Daoy (cell line): ENCODE measurements around the gene C2CD4C. TPM values are rescaled to one million over a fixed set of nuclear protein-coding genes. Genes with fewer than 3 reads are reported as not detected.
"Not testable (repeated sequence)": the region's sequence is repeated elsewhere in the genome, so short reads cannot be mapped to it uniquely, and the experiment has no call there.

Experiments used
- DNase-seq: peaks from one replicate; pipeline ENCODE4 v3.0.0-alpha.2; 2015; ENCODE audit warnings: low read depth
- total RNA-seq: library from RNA; depleted of rRNA; stranded (reverse); fragments of >200 nt; shearing (Covaris generic); gene quantifications from 2 replicates; pipeline ENCODE4 v1.2.3, GENCODE V29; 2014; rRNA removed

C2CD4C gene
- total RNA-seq, 1 experiment from 2014 or later, result not detected

DNA sequence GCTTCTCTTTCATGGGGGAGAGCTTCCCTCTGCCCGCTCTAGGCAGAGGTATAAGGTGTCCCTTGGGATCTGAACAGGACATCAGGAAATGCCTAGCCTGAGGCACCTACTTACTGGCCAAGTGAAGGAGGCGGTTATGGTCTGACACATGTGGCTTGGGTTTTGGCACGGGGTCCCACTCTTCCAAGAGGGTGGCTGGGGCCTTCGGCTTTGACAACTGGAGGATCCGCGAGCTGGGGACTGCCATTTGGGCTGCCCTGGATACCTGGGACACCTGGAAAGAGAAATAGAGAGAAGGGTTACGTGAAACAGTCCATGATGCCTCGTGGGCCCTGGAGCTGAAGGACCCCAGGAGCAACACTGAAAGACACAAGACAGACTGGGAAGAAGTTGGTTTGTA, 42.0 kb downstream of the C2CD4C start:
- no peak for DNase-seq

- DNase-seq, result no peak
Measured at GRCh38 chr19:366205-366783, 42.7 kb downstream of the C2CD4C start.

DNA sequence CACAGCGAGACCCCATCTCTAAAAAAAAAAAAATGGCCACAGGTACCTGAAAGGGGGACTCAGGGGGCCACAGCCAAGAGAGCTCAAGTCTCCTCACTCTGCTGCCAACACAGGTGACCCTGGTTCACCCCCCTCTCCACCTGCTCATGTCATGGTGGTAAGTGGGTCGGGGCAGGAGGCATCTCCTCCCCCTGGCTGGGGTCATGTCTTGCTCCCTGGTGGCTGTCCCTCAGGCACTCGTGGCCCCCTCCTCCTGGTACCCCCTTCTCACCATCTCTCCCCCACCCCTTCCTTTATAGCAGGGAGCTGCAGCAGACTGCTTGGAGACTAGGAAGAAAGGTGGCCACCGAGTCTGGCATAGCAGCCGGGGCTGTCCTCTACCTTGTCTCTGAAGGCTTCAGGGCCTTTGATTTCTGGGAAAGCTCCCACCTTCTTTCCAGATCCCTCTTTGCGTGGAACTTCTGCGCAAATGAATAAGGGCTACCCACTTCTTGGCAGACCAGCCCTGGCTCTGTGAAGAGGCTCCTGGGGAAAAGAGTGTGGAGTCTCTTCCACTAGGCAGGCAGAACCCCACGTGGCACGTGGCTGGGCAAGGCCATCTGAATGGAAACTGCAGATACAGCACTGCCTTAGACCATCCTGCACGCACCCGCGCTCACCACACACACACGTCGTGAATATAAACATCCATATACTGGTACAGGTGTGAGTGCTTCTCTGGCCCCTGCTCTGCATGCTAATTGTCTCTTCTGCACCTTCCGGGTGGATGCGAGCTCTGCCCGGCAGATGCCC, 44.3 kb downstream of the C2CD4C start:
- no peak for DNase-seq

DNA sequence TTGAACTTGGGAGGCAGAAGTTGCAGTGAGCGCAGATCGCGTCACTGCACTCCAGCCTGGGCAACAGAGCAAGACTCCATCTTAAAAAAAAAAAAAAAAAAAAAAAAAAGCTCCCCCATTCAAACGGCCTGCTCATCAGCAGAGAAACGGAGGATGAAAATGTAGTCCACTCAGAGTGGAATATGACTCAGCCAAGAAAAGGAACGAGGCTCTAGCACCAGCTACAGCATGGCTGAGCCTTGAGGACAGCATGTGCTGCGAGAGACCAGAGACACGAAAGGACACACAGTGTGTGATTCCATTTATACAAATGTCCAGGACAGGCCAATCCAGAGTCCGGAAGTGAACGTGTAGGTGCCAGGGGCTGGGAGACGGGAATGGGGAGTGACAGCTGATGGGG, 46.3 kb downstream of the C2CD4C start:
- no peak for DNase-seq

GRCh38 chr19:362154-362553, 46.8 kb downstream of the C2CD4C start:
- no peak for DNase-seq

- no peak for DNase-seq
Measured at GRCh38 chr19:359653-359925, 49.4 kb downstream of the C2CD4C start.

DNA sequence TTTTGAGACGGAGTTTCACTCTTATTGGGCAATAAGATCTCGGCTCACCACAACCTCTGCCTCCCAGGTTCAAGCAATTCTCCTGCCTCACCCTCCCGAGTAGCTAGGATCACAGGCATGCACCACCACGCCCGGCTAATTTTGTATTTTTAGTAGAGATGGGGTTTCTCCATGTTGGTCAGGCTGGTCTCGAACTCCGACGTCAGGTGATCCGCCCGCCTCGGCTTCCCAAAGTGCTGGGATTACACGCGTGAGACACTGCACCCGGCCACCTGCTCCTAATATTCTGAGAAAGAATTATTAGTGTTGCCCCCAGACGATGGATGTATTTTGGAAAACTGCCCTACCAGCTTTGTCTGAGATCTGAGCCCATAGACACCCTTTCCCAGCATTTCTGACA, 53.4 kb downstream of the C2CD4C start:
- not testable (repeated sequence) for DNase-seq

Other genes starting within 250 kb of the C2CD4C start
- gene PLPP2, start 117.7 kb downstream of the C2CD4C start, total RNA-seq, result 42.7 and 54.6 TPM in 2 replicates
- 8.8 and 12.9 TPM in 2 replicates for gene MIER2, start 64.4 kb downstream of the C2CD4C start, total RNA-seq
- 0.11 TPM in 1 of 2 replicates, not detected in the other for gene SHC2, start 51.9 kb upstream of the C2CD4C start, total RNA-seq
- gene MADCAM1, start 87.3 kb upstream of the C2CD4C start, total RNA-seq, result not detected in 2 replicates
- 54.9 and 58.9 TPM in 2 replicates for gene TPGS1, start 98.3 kb upstream of the C2CD4C start, total RNA-seq
- 105 and 108 TPM in 2 replicates for gene CDC34, start 122.6 kb upstream of the C2CD4C start, total RNA-seq
- 4.2 and 5.5 TPM in 2 replicates for gene GZMM, start 134.9 kb upstream of the C2CD4C start, total RNA-seq
- 501 and 514 TPM in 2 replicates for gene BSG, start 163.4 kb upstream of the C2CD4C start, total RNA-seq
- gene HCN2, start 180.7 kb upstream of the C2CD4C start, total RNA-seq, result 0.09 and 0.97 TPM in 2 replicates
- gene POLRMT, start 224.4 kb upstream of the C2CD4C start, total RNA-seq, result 92.3 and 96.8 TPM in 2 replicates
- not detected in 2 replicates for gene FGF22, start 230.7 kb upstream of the C2CD4C start, total RNA-seq